ENCODE measurements around the gene CCDC102B.

Gene CCDC102B

GRCh38 chr18:68778280-68778886 lies 19.5 kb upstream of the CCDC102B start:
- no peaks in the 10 kb centered on the region for H3K27me3 ChIP-seq (ENCODE audit: insufficient read depth, low read length)
- H3K4ac ChIP-seq (ENCODE audit: low read depth, low read length): no peak overlapping the region
- no peak overlapping the region for H2AK5ac ChIP-seq (ENCODE audit: low read length)
- H3K79me1 ChIP-seq (ENCODE audit: low read length): no peaks in the 10 kb centered on the region
- H2BK120ac ChIP-seq (ENCODE audit: insufficient read depth, low read length, poor library complexity): no peak overlapping the region
- no peaks in the 10 kb centered on the region for H3K79me2 ChIP-seq (ENCODE audit: control insufficient read depth, insufficient read depth, low read length, poor library complexity)
- no peak overlapping the region for H4K12ac ChIP-seq (ENCODE audit: low read depth, low read length)
- H3K4me1 ChIP-seq (ENCODE audit: control insufficient read depth in 1 of 2, insufficient read depth in 2 of 2, low read length in 2 of 2): no peaks in the 10 kb centered on the region
- H2BK5ac ChIP-seq (ENCODE audit: low read depth, low read length, poor library complexity): no peak overlapping the region
- H3K27ac ChIP-seq (ENCODE audit: low read depth, low read length): no peak overlapping the region
- no peak overlapping the region for H4K8ac ChIP-seq (ENCODE audit: low read depth, low read length)
- no peak overlapping the region for H2AFZ ChIP-seq (ENCODE audit: insufficient read depth, low read length, poor library complexity)
- no peak for DNase-seq
- no peaks in the 10 kb centered on the region for H3K36me3 ChIP-seq (ENCODE audit: control insufficient read depth in 1 of 2, insufficient read depth in 2 of 2, low read length in 2 of 2)
- H4K91ac ChIP-seq (ENCODE audit: low read depth, low read length): no peak overlapping the region
- no peak overlapping the region for H3K14ac ChIP-seq (ENCODE audit: low read length)
- H3K4me3 ChIP-seq (ENCODE audit: low read depth, low read length): no peak overlapping the region
- no peak overlapping the region for H3K9ac ChIP-seq (ENCODE audit: low read length)
- H3K18ac ChIP-seq (ENCODE audit: low read length): no peak overlapping the region
- H3K23ac ChIP-seq (ENCODE audit: low read length): no peak overlapping the region
- no peak overlapping the region for H3K4me2 ChIP-seq (ENCODE audit: low read length)
- H3K9me3 ChIP-seq (ENCODE audit: insufficient read depth, low read depth, low read length): no peaks in the 10 kb centered on the region
- H2BK12ac ChIP-seq (ENCODE audit: low read length): no peak overlapping the region
- no CpG with 5 or more reads among the region's 3 CpGs for WGBS (ENCODE audit: extremely low coverage, insufficient coverage, insufficient read length)

GRCh38 chr18:68779169-68779568 lies 18.7 kb upstream of the CCDC102B start:
- H3K27ac ChIP-seq (ENCODE audit: low read depth, low read length): no peak overlapping the region
- H2BK5ac ChIP-seq (ENCODE audit: low read depth, low read length, poor library complexity): no peak overlapping the region
- WGBS (ENCODE audit: extremely low coverage, insufficient coverage, insufficient read length): no CpG with 5 or more reads among the region's 3 CpGs
- H3K4me1 ChIP-seq (ENCODE audit: control insufficient read depth in 1 of 2, insufficient read depth in 2 of 2, low read length in 2 of 2): no peaks in the 10 kb centered on the region
- H2AK5ac ChIP-seq (ENCODE audit: low read length): no peak overlapping the region
- no peak overlapping the region for H2BK120ac ChIP-seq (ENCODE audit: insufficient read depth, low read length, poor library complexity)
- no peaks in the 10 kb centered on the region for H3K9me3 ChIP-seq (ENCODE audit: insufficient read depth, low read depth, low read length)
- H3K4me3 ChIP-seq (ENCODE audit: low read depth, low read length): no peak overlapping the region
- H4K91ac ChIP-seq (ENCODE audit: low read depth, low read length): no peak overlapping the region
- no peak overlapping the region for H3K4me2 ChIP-seq (ENCODE audit: low read length)
- no peak overlapping the region for H3K9ac ChIP-seq (ENCODE audit: low read length)
- no peak overlapping the region for H3K14ac ChIP-seq (ENCODE audit: low read length)
- H2BK12ac ChIP-seq (ENCODE audit: low read length): no peak overlapping the region
- H4K12ac ChIP-seq (ENCODE audit: low read depth, low read length): no peak overlapping the region
- H3K27me3 ChIP-seq (ENCODE audit: insufficient read depth, low read length): no peaks in the 10 kb centered on the region
- no peak overlapping the region for H3K4ac ChIP-seq (ENCODE audit: low read depth, low read length)
- H3K23ac ChIP-seq (ENCODE audit: low read length): no peak overlapping the region
- H3K79me2 ChIP-seq (ENCODE audit: control insufficient read depth, insufficient read depth, low read length, poor library complexity): no peaks in the 10 kb centered on the region
- H3K79me1 ChIP-seq (ENCODE audit: low read length): no peaks in the 10 kb centered on the region
- no peak overlapping the region for H2AFZ ChIP-seq (ENCODE audit: insufficient read depth, low read length, poor library complexity)
- no peak overlapping the region for H4K8ac ChIP-seq (ENCODE audit: low read depth, low read length)
- H3K18ac ChIP-seq (ENCODE audit: low read length): no peak overlapping the region
- no peaks in the 10 kb centered on the region for H3K36me3 ChIP-seq (ENCODE audit: control insufficient read depth in 1 of 2, insufficient read depth in 2 of 2, low read length in 2 of 2)
- DNase-seq: peak in 1 of 2 donors; percentile 90

- WGBS (ENCODE audit: extremely low coverage, insufficient coverage, insufficient read length): no CpG with 5 or more reads among the region's 2 CpGs
Measured at GRCh38 chr18:68780802-68781635, 16.9 kb upstream of the CCDC102B start.

DNA sequence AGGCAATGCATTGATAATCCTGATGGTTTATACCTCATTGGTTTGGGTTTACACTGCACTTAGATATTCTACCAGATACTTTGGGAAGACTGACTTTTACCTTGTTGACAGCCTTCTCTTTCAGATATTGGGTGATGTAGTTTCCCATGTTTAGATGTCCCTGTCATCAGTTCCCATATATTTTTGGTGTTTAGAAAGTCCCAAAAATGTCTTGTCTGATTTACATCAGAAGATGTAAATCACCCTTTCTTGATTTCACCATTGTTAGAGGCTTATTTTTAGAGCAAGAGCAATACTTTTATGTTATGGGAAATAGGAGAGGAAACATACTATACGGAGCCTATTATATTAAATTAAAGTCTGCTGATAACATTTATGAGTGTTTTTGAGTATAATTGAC lies 14.4 kb upstream of the CCDC102B start:
- H3K79me1 ChIP-seq (ENCODE audit: low read length): no peaks in the 10 kb centered on the region

More at GRCh38 chr18:68780802-68781635, 16.9 kb upstream of the CCDC102B start:
- H3K23ac ChIP-seq (ENCODE audit: low read length): no peak overlapping the region
- no peaks in the 10 kb centered on the region for H3K9me3 ChIP-seq (ENCODE audit: insufficient read depth, low read depth, low read length)
- no peaks in the 10 kb centered on the region for H3K27me3 ChIP-seq (ENCODE audit: insufficient read depth, low read length)
- H3K4me2 ChIP-seq (ENCODE audit: low read length): no peak overlapping the region
- no peak overlapping the region for H2AFZ ChIP-seq (ENCODE audit: insufficient read depth, low read length, poor library complexity)
- no peaks in the 10 kb centered on the region for H3K36me3 ChIP-seq (ENCODE audit: control insufficient read depth in 1 of 2, insufficient read depth in 2 of 2, low read length in 2 of 2)
- no peak overlapping the region for H3K4me3 ChIP-seq (ENCODE audit: low read depth, low read length)
- no peak overlapping the region for H3K14ac ChIP-seq (ENCODE audit: low read length)
- no peak overlapping the region for H4K12ac ChIP-seq (ENCODE audit: low read depth, low read length)
- no peak overlapping the region for H2AK5ac ChIP-seq (ENCODE audit: low read length)
- H2BK120ac ChIP-seq (ENCODE audit: insufficient read depth, low read length, poor library complexity): no peak overlapping the region
- no peak overlapping the region for H3K18ac ChIP-seq (ENCODE audit: low read length)
- no peak overlapping the region for H4K91ac ChIP-seq (ENCODE audit: low read depth, low read length)
- H2BK5ac ChIP-seq (ENCODE audit: low read depth, low read length, poor library complexity): no peak overlapping the region
- H3K79me2 ChIP-seq (ENCODE audit: control insufficient read depth, insufficient read depth, low read length, poor library complexity): no peaks in the 10 kb centered on the region
- H4K8ac ChIP-seq (ENCODE audit: low read depth, low read length): no peak overlapping the region
- no peak overlapping the region for H3K27ac ChIP-seq (ENCODE audit: low read depth, low read length)
- H3K4me1 ChIP-seq (ENCODE audit: control insufficient read depth in 1 of 2, insufficient read depth in 2 of 2, low read length in 2 of 2): no peaks in the 10 kb centered on the region
- H3K79me1 ChIP-seq (ENCODE audit: low read length): no peaks in the 10 kb centered on the region
- no peak overlapping the region for H3K4ac ChIP-seq (ENCODE audit: low read depth, low read length)
- DNase-seq: no peak
- H3K9ac ChIP-seq (ENCODE audit: low read length): no peak overlapping the region
- H2BK12ac ChIP-seq (ENCODE audit: low read length): no peak overlapping the region

More for the DNA sequence above, 14.4 kb upstream of the CCDC102B start:
- Histone ChIP-seq H3K18ac (ENCODE audit: low read length) (no peak overlapping the region), H3K27me3 (ENCODE audit: insufficient read depth, low read length) (no peaks in the 10 kb centered on the region), H3K9me3 (ENCODE audit: insufficient read depth, low read depth, low read length) (no peaks in the 10 kb centered on the region), H3K23ac (ENCODE audit: low read length) (no peak overlapping the region), H2BK12ac (ENCODE audit: low read length) (no peak overlapping the region), H3K79me2 (ENCODE audit: control insufficient read depth, insufficient read depth, low read length, poor library complexity) (no peaks in the 10 kb centered on the region), H2BK120ac (ENCODE audit: insufficient read depth, low read length, poor library complexity) (no peak overlapping the region), H4K91ac (ENCODE audit: low read depth, low read length) (no peak overlapping the region), H3K14ac (ENCODE audit: low read length) (no peak overlapping the region), H2BK5ac (ENCODE audit: low read depth, low read length, poor library complexity) (no peak overlapping the region), H3K4me1 (ENCODE audit: control insufficient read depth in 1 of 2, insufficient read depth in 2 of 2, low read length in 2 of 2) (no peaks in the 10 kb centered on the region), H4K12ac (ENCODE audit: low read depth, low read length) (no peak overlapping the region), H3K27ac (ENCODE audit: low read depth, low read length) (no peak overlapping the region), H3K4ac (ENCODE audit: low read depth, low read length) (no peak overlapping the region), H2AK5ac (ENCODE audit: low read length) (no peak overlapping the region), H2AFZ (ENCODE audit: insufficient read depth, low read length, poor library complexity) (no peak overlapping the region), H3K36me3 (ENCODE audit: control insufficient read depth in 1 of 2, insufficient read depth in 2 of 2, low read length in 2 of 2) (no peaks in the 10 kb centered on the region), H4K8ac (ENCODE audit: low read depth, low read length) (no peak overlapping the region), H3K9ac (ENCODE audit: low read length) (no peak overlapping the region), H3K4me3 (ENCODE audit: low read depth, low read length) (no peak overlapping the region), H3K4me2 (ENCODE audit: low read length) (no peak overlapping the region)
- WGBS (ENCODE audit: extremely low coverage, insufficient coverage, insufficient read length): no CpG with 5 or more reads among the region's 1 CpG
- DNase-seq: no peak

Measured in trophoblast cell (in vitro differentiated cells and primary cell).